GM23338 (cell line): ENCODE results near the gene PRKAR1B. TPM values are rescaled to one million over a fixed set of nuclear protein-coding genes. Genes with fewer than 3 reads are reported as not detected.

Experiments used
- ATAC-seq: fragments of 200-7000 bp; cut with Tn5 transposase; 3 replicates; pipeline ENCODE4 v1.9.1; 2020
- DNase-seq: peaks from one replicate; pipeline ENCODE4 v3.0.0-alpha.2; 2015; ENCODE audit warnings: low spot score
- H2AFZ ChIP-seq: fragments of 200-600 bp; sonication (generic); 2 replicates; pipeline ENCODE4 v1.8.0; 2016; ENCODE audit warnings: antibody characterized with exemption, mild to moderate bottlenecking, moderate library complexity
- H3F3A ChIP-seq: fragments of 200-600 bp; sonication (generic); replicated peaks from 2 replicates; pipeline ENCODE4 v1.8.0; 2017; ENCODE audit warnings: antibody characterized with exemption, mixed run types, low read depth
- H3K27ac ChIP-seq: fragments of 200-600 bp; sonication (generic); 2 replicates; pipeline ENCODE4 v1.6.1; 2016; ENCODE audit warnings: low read depth
- H3K27me3 ChIP-seq: fragments of 200-600 bp; sonication (generic); 2 replicates; pipeline ENCODE4 v1.8.0; 2016; ENCODE audit warnings: mild to moderate bottlenecking, mixed run types, moderate library complexity; ENCODE audit not compliant: insufficient read depth
- H3K36me3 ChIP-seq: fragments of 200-600 bp; sonication (generic); 2 replicates; pipeline ENCODE4 v1.8.0; 2016; ENCODE audit warnings: mild to moderate bottlenecking; ENCODE audit not compliant: insufficient read depth
- H3K4me1 ChIP-seq: fragments of 200-600 bp; sonication (generic); 2 replicates; pipeline ENCODE4 v1.8.0; 2016; ENCODE audit warnings: mild to moderate bottlenecking, moderate library complexity; ENCODE audit not compliant: insufficient read depth
- H3K4me2 ChIP-seq: fragments of 200-600 bp; sonication (generic); 2 replicates; pipeline ENCODE4 v1.7.1; 2017; ENCODE audit warnings: mixed run types
- H3K4me3 ChIP-seq: fragments of 200-600 bp; sonication (generic); 2 replicates; pipeline ENCODE4 v1.6.1; 2016; ENCODE audit warnings: mixed run types
- H3K79me2 ChIP-seq: fragments of 200-600 bp; sonication (generic); replicated peaks from 2 replicates; pipeline ENCODE4 v1.8.0; 2017; ENCODE audit warnings: mild to moderate bottlenecking; ENCODE audit not compliant: insufficient read depth
- H3K9me2 ChIP-seq: fragments of 200-600 bp; sonication (generic); 2 replicates; pipeline ENCODE4 v1.8.0; 2017; ENCODE audit not compliant: insufficient read depth
- H4K20me1 ChIP-seq: fragments of 200-600 bp; sonication (generic); replicated peaks from 2 replicates; pipeline ENCODE4 v1.8.0; 2017; ENCODE audit warnings: mild to moderate bottlenecking; ENCODE audit not compliant: insufficient read depth
- H3K27ac Mint-ChIP-seq: 2 replicates; pipeline ENCODE4 v1.8.0; 2020; ENCODE audit warnings: inconsistent platforms, mild to moderate bottlenecking, moderate library complexity, mixed read lengths
- H3K27me3 Mint-ChIP-seq: 3 replicates; pipeline ENCODE4 v1.8.0; 2022; ENCODE audit warnings: low read depth, mild to moderate bottlenecking, moderate library complexity, mixed read lengths, inconsistent platforms; ENCODE audit not compliant: insufficient read depth, poor library complexity
- H3K36me3 Mint-ChIP-seq: 3 replicates; pipeline ENCODE4 v1.8.0; 2021; ENCODE audit warnings: low read depth, mild to moderate bottlenecking, inconsistent platforms, moderate library complexity, mixed read lengths
- H3K4me1 Mint-ChIP-seq: 3 replicates; pipeline ENCODE4 v1.8.0; 2020; ENCODE audit warnings: mild to moderate bottlenecking, inconsistent platforms, mixed read lengths
- H3K4me3 Mint-ChIP-seq: 3 replicates; pipeline ENCODE4 v1.8.0; 2021; ENCODE audit warnings: moderate library complexity, mild to moderate bottlenecking, inconsistent platforms, mixed read lengths
- H3K9me3 Mint-ChIP-seq: 3 replicates; pipeline ENCODE4 v1.8.0; 2020; ENCODE audit warnings: moderate library complexity, mild to moderate bottlenecking, inconsistent platforms, mixed read lengths
- CREB1 ChIP-seq: fragments of 250-450 bp; sonication (Bioruptor Pico); IDR thresholded peaks from 2 replicates; pipeline ENCODE4 v1.5.0; 2020; ENCODE audit warnings: low read depth, mild to moderate bottlenecking, moderate library complexity
- CTCF ChIP-seq, 2 experiments: fragments of 200-600 bp in 1 of 2; sonication (generic) in 1 of 2; conservative IDR thresholded peaks; 2 replicates each; pipeline versions ENCODE4 v1.5.1 to v1.6.1; 2016 to 2017; ENCODE audit warnings: antibody characterized with exemption in 2 of 2, low read depth in 2 of 2, mild to moderate bottlenecking in 2 of 2, moderate library complexity in 1 of 2
- ETS1 ChIP-seq: IDR thresholded peaks from 2 replicates; pipeline ENCODE4 v1.6.1; 2016; ENCODE audit warnings: antibody characterized with exemption
- EZH2 ChIP-seq: fragments of 200-600 bp; sonication (generic); IDR thresholded peaks from one replicate; pipeline ENCODE4 v1.8.0; 2017; ENCODE audit warnings: antibody characterized with exemption, mild to moderate bottlenecking, low read depth; ENCODE audit not compliant: unreplicated experiment
- EZH2phosphoT487 ChIP-seq: fragments of 200-600 bp; sonication (generic); IDR thresholded peaks from one replicate; pipeline ENCODE4 v1.8.1; 2018; ENCODE audit warnings: antibody characterized with exemption; ENCODE audit not compliant: unreplicated experiment
- JUNB ChIP-seq: IDR thresholded peaks from one replicate; pipeline ENCODE4 v1.6.1; 2016; ENCODE audit warnings: antibody characterized with exemption; ENCODE audit not compliant: unreplicated experiment
- NANOG ChIP-seq: IDR thresholded peaks from 2 replicates; pipeline ENCODE4 v1.6.1; 2016; ENCODE audit warnings: antibody characterized with exemption, borderline replicate concordance
- POLR2AphosphoS5 ChIP-seq: IDR thresholded peaks from 2 replicates; pipeline ENCODE4 v1.6.1; 2016; ENCODE audit warnings: antibody characterized with exemption, low read depth
- STAT1 ChIP-seq: IDR thresholded peaks from one replicate; pipeline ENCODE4 v1.6.1; 2016; ENCODE audit warnings: antibody characterized with exemption; ENCODE audit not compliant: unreplicated experiment
- ZNF114 ChIP-seq: fragments of 250-450 bp; sonication (Bioruptor Pico); IDR thresholded peaks from 2 replicates; pipeline ENCODE4 v1.5.0; 2020; ENCODE audit warnings: mild to moderate bottlenecking, moderate library complexity
- ZNF331 ChIP-seq: fragments of 250-450 bp; sonication (Bioruptor Pico); IDR thresholded peaks from 2 replicates; pipeline ENCODE4 v1.5.0; 2020; ENCODE audit warnings: low read depth, mild to moderate bottlenecking, moderate library complexity
- ZNF462 ChIP-seq: fragments of 250-450 bp; sonication (Bioruptor Pico); IDR thresholded peaks from 2 replicates; pipeline ENCODE4 v1.5.0; 2020; ENCODE audit warnings: mild to moderate bottlenecking, moderate library complexity
- polyA plus RNA-seq: library from polyadenylated mRNA; unstranded; fragments of >200 nt; fragmentation: Nextera tagmentation; extraction: Ambion mirVana; gene quantifications from 2 replicates; pipeline ENCODE4 v1.2.1, GENCODE V29; 2016
- total RNA-seq: library from RNA; depleted of rRNA; stranded (reverse); fragments of >200 nt; shearing (Covaris generic); gene quantifications from 2 replicates; pipeline ENCODE4 v1.2.3, GENCODE V29; 2014
- TF ChIP-seq, protein P1 (sequence below): IDR thresholded peaks from one replicate; pipeline ENCODE4 v1.6.1; 2018; ENCODE audit warnings: antibody characterized with exemption; ENCODE audit not compliant: unreplicated experiment

Gene PRKAR1B
- total and polyA plus RNA-seq, 2 experiments from 2014 or later: 35.7 to 36.7 TPM

GRCh38 chr7:542131-542712 is 184.9 kb downstream of the PRKAR1B start:
- peaks cover 4% of the 10 kb centered on the region; the same call in 2 of the 3 replicates for H3K36me3 Mint-ChIP-seq
- no peak overlapping the region for H3K27ac ChIP-seq
- H3F3A ChIP-seq: no peaks in the 10 kb centered on the region
- H3K4me1 Mint-ChIP-seq: peaks cover 4% of the 10 kb centered on the region
- no peak overlapping the region for H3K27ac Mint-ChIP-seq
- H3K27me3 ChIP-seq: no peaks in the 10 kb centered on the region
- H3K9me2 ChIP-seq: no peaks in the 10 kb centered on the region
- no peak overlapping the region for H3K4me3 Mint-ChIP-seq
- no peak overlapping the region for H3K4me3 ChIP-seq
- H3K79me2 ChIP-seq: no peaks in the 10 kb centered on the region
- TF ChIP-seq ETS1 (no peak), EZH2phosphoT487 (no peak), CREB1 (CRISPR knock-in tag) (no peak), ZNF114 (no peak), ZNF462 (CRISPR knock-in tag) (no peak), CTCF (conservative IDR thresholded peaks at IDR 0.05; ENCODE audit: low read depth in 2 of 2) (no peak), JUNB (no peak), EZH2 (no peak), POLR2AphosphoS5 (no peak), ZNF331 (CRISPR knock-in tag) (no peak), STAT1 (no peak), NANOG (no peak)
- TF ChIP-seq, protein P1, sequence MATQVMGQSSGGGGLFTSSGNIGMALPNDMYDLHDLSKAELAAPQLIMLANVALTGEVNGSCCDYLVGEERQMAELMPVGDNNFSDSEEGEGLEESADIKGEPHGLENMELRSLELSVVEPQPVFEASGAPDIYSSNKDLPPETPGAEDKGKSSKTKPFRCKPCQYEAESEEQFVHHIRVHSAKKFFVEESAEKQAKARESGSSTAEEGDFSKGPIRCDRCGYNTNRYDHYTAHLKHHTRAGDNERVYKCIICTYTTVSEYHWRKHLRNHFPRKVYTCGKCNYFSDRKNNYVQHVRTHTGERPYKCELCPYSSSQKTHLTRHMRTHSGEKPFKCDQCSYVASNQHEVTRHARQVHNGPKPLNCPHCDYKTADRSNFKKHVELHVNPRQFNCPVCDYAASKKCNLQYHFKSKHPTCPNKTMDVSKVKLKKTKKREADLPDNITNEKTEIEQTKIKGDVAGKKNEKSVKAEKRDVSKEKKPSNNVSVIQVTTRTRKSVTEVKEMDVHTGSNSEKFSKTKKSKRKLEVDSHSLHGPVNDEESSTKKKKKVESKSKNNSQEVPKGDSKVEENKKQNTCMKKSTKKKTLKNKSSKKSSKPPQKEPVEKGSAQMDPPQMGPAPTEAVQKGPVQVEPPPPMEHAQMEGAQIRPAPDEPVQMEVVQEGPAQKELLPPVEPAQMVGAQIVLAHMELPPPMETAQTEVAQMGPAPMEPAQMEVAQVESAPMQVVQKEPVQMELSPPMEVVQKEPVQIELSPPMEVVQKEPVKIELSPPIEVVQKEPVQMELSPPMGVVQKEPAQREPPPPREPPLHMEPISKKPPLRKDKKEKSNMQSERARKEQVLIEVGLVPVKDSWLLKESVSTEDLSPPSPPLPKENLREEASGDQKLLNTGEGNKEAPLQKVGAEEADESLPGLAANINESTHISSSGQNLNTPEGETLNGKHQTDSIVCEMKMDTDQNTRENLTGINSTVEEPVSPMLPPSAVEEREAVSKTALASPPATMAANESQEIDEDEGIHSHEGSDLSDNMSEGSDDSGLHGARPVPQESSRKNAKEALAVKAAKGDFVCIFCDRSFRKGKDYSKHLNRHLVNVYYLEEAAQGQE: no peak
- no peak for ATAC-seq
- H3K27me3 Mint-ChIP-seq: peaks cover 12% of the 10 kb centered on the region
- no peaks in the 10 kb centered on the region for H3K36me3 ChIP-seq
- DNase-seq: no peak
- H2AFZ ChIP-seq: no peak overlapping the region
- H3K4me2 ChIP-seq: no peak overlapping the region
- H3K9me3 Mint-ChIP-seq: peaks cover 4% of the 10 kb centered on the region; the same call in 1 of the 3 replicates
- peaks cover 3% of the 10 kb centered on the region; the same call in 1 of the 2 replicates for H3K4me1 ChIP-seq
- no peaks in the 10 kb centered on the region for H4K20me1 ChIP-seq
